K562 (cell line): ENCODE data around the gene ENO2. TPM values are rescaled to one million over a fixed set of nuclear protein-coding genes. Genes with fewer than 3 reads are reported as not detected.
A peak's percentile ranks its signal among the peaks of the same experiment; 100 is the strongest.

Experiments used
- ARID2 ChIP-seq: fragments of 450-650 bp; IDR thresholded peaks from 2 replicates; pipeline ENCODE4 v1.6.1; 2017; ENCODE audit warnings: antibody characterized with exemption, mild to moderate bottlenecking
- BCL6 ChIP-seq: fragments of 250-450 bp; sonication (Bioruptor Pico); IDR thresholded peaks from 2 replicates; pipeline ENCODE4 v1.4.0; 2020
- CEBPG ChIP-seq, 3 experiments: fragments of 200-800 bp in 1 of 3; sonication (Bioruptor generic) in 1 of 3; sonication (generic) in 1 of 3; formaldehyde crosslinking in 1 of 3; IDR thresholded peaks in 2 of 3; conservative IDR thresholded peaks in 1 of 3; 2 replicates each; pipeline versions ENCODE4 v1.6.1 to v1.8.0; 2016 to 2022; ENCODE audit warnings: missing compliant biosample characterization in 2 of 3, missing genetic modification characterization in 2 of 3, mild to moderate bottlenecking in 1 of 3, missing genetic modification reagents in 1 of 3
- DDX20 ChIP-seq: fragments of 450-650 bp; IDR thresholded peaks from 2 replicates; pipeline ENCODE4 v1.6.1; 2016; ENCODE audit warnings: missing genetic modification characterization, low read depth, mild to moderate bottlenecking, missing compliant biosample characterization, moderate library complexity
- E2F6 ChIP-seq, 2 experiments: IDR thresholded peaks; 2 replicates each; pipeline ENCODE4 v1.6.1; 2011; ENCODE audit warnings: borderline replicate concordance in 1 of 2, control low read depth in 1 of 2, low read depth in 1 of 2, low read length in 1 of 2, mild to moderate bottlenecking in 1 of 2, mixed read lengths in 1 of 2, moderate library complexity in 1 of 2; ENCODE audit not compliant: insufficient read depth in 1 of 2, insufficient read length in 1 of 2, poor library complexity in 1 of 2, severe bottlenecking in 1 of 2; ENCODE audit errors: extremely low read depth in 1 of 2
- ESRRA ChIP-seq: fragments of 450-650 bp; IDR thresholded peaks from 2 replicates; pipeline ENCODE4 v1.6.1; 2014; ENCODE audit warnings: low read depth, mild to moderate bottlenecking, moderate library complexity, borderline replicate concordance
- JUND ChIP-seq, 2 experiments: IDR thresholded peaks; 2 replicates in 1 of 2; 3 replicates in 1 of 2; pipeline ENCODE4 v1.6.1; 2011; ENCODE audit warnings: borderline replicate concordance in 2 of 2, low read depth in 2 of 2, low read length in 2 of 2, improper control_type of control experiment in 1 of 2, missing biosample characterization in 1 of 2, missing genetic modification characterization in 1 of 2, missing genetic modification reagents in 1 of 2
- MAFK ChIP-seq: IDR thresholded peaks from 2 replicates; pipeline ENCODE4 v1.6.1; 2011; ENCODE audit warnings: low read length, improper control_type of control experiment
- NR4A1 ChIP-seq, 2 experiments: fragments of 250-450 bp in 1 of 2; fragments of 450-650 bp in 1 of 2; sonication (Bioruptor Pico) in 1 of 2; IDR thresholded peaks; 2 replicates each; pipeline versions ENCODE4 v1.4.0 to v1.6.1; 2016 to 2020; ENCODE audit warnings: mild to moderate bottlenecking in 2 of 2, missing compliant biosample characterization in 1 of 2, missing genetic modification characterization in 1 of 2, moderate library complexity in 1 of 2
- PREB ChIP-seq: sonication (generic); formaldehyde crosslinking; IDR thresholded peaks from 2 replicates; pipeline ENCODE4 v1.8.1; 2023; ENCODE audit warnings: mild to moderate bottlenecking, missing genetic modification reagents
- PTRF ChIP-seq: fragments of 450-650 bp; IDR thresholded peaks from 2 replicates; pipeline ENCODE4 v1.6.1; 2016; ENCODE audit warnings: mild to moderate bottlenecking, missing genetic modification characterization, missing compliant biosample characterization
- RBBP5 ChIP-seq: fragments of 200-600 bp; sonication (generic); IDR thresholded peaks from 2 replicates; pipeline ENCODE4 v1.6.1; 2012; ENCODE audit warnings: borderline replicate concordance, mild to moderate bottlenecking, low read length, control low read depth, inconsistent platforms; ENCODE audit not compliant: insufficient read depth, poor library complexity, severe bottlenecking
- SMAD4 ChIP-seq: fragments of 250-450 bp; sonication (Bioruptor Pico); conservative IDR thresholded peaks from 2 replicates; pipeline ENCODE4 v1.8.0; 2021; ENCODE audit warnings: inconsistent platforms, mild to moderate bottlenecking, moderate library complexity
- TAF7 ChIP-seq: fragments of 450-650 bp; IDR thresholded peaks from 2 replicates; pipeline ENCODE4 v1.6.1; 2016; ENCODE audit warnings: missing genetic modification characterization, missing compliant biosample characterization
- XRCC3 ChIP-seq: fragments of 450-650 bp; IDR thresholded peaks from 2 replicates; pipeline ENCODE4 v1.6.1; 2017; ENCODE audit warnings: mild to moderate bottlenecking, moderate library complexity
- XRCC4 ChIP-seq: IDR thresholded peaks from one replicate; pipeline ENCODE4 v1.6.1; 2011; ENCODE audit not compliant: insufficient read depth, insufficient read length; ENCODE audit errors: extremely low read depth
- ZBTB2 ChIP-seq: fragments of 450-650 bp; IDR thresholded peaks from 2 replicates; pipeline ENCODE4 v1.6.1; 2016; ENCODE audit warnings: antibody characterized with exemption
- ZBTB7A ChIP-seq: IDR thresholded peaks from 2 replicates; pipeline ENCODE4 v1.6.1; 2011; ENCODE audit warnings: low read depth, mild to moderate bottlenecking, low read length, moderate library complexity, borderline replicate concordance; ENCODE audit not compliant: control insufficient read depth
- ZKSCAN8 ChIP-seq: fragments of 200-800 bp; sonication (Bioruptor generic); IDR thresholded peaks from 2 replicates; pipeline ENCODE4 v1.6.1; 2016; ENCODE audit warnings: missing genetic modification characterization, missing compliant biosample characterization
- ZNF583 ChIP-seq: fragments of 250-450 bp; sonication (Bioruptor Pico); IDR thresholded peaks from 2 replicates; pipeline ENCODE4 v1.4.0; 2020
- ZNF696 ChIP-seq: fragments of 250-450 bp; sonication (Bioruptor Pico); conservative IDR thresholded peaks from 2 replicates; pipeline ENCODE4 v1.4.0; 2020; ENCODE audit warnings: mild to moderate bottlenecking, moderate library complexity
- ZNF740 ChIP-seq, 3 experiments: fragments of 200-800 bp in 1 of 3; sonication (Bioruptor generic) in 1 of 3; sonication (generic) in 1 of 3; formaldehyde crosslinking in 1 of 3; IDR thresholded peaks; 2 replicates each; pipeline versions ENCODE4 v1.6.1 to v1.8.0; 2016 to 2022; ENCODE audit warnings: mild to moderate bottlenecking in 2 of 3, missing compliant biosample characterization in 2 of 3, missing genetic modification characterization in 2 of 3, missing genetic modification reagents in 1 of 3
- polyA plus RNA-seq, 8 experiments: library from polyadenylated mRNA; depleted of rRNA in 4 of 8; stranded (reverse) in 5 of 8; unstranded in 3 of 8; fragments of >200 nt; fragmentation: Nextera tagmentation in 2 of 8; fragmentation: Illumina TruSeq in 1 of 8; extraction: Ambion mirVana in 2 of 8; extraction: Trizol in 1 of 8; gene quantifications; 2 replicates each; pipeline versions ENCODE4 v1.2.1 to v1.2.3, GENCODE V29; 2011 to 2014; ENCODE audit warnings: inconsistent platforms in 1 of 8, missing spikeins in 1 of 8
- total RNA-seq, 7 experiments: library from RNA; depleted of rRNA in 6 of 7; stranded (reverse); fragments of >200 nt in 6 of 7; fragmentation: Illumina TruSeq in 2 of 7; extraction: Trizol in 2 of 7; gene quantifications; 2 replicates each; pipeline versions ENCODE4 v1.2.1 to v1.2.3, GENCODE V29; 2011 to 2021; ENCODE audit warnings: low replicate concordance in 1 of 7

ENO2 gene
- total and polyA plus RNA-seq, 9 of the 15 experiments (the other 6 are each of a cell fraction or from before 2014, with no cell fraction given), result 10.9 to 43.3 (median 21.0) TPM

GRCh38 chr12:6961695-6962284 lies 47.4 kb downstream of the ENO2 start (continued):
- TF ChIP-seq ZNF740 (CRISPR knock-in tag; IDR thresholded peaks at IDR 0.05) (no peak), ZNF740 (tag; IDR thresholded peaks at IDR 0.05) (no peak), PREB (CRISPR knock-in tag) (no peak), BCL6 (CRISPR knock-in tag) (no peak), CEBPG (CRISPR knock-in tag; IDR thresholded peaks at IDR 0.05) (no peak), CEBPG (tag; conservative IDR thresholded peaks at IDR 0.05 in 1 of 2, IDR thresholded peaks at IDR 0.05 in 1 of 2) (no peak), ZKSCAN8 (CRISPR knock-in tag) (no peak), ZNF583 (CRISPR knock-in tag) (no peak), RBBP5 (no peak), ZBTB7A (peak; percentile 74), XRCC4 (no peak), E2F6 (IDR thresholded peaks at IDR 0.05; ENCODE audit: borderline replicate concordance in 1 of 2, extremely low read depth in 1 of 2, insufficient read depth in 1 of 2, insufficient read length in 1 of 2, low read depth in 1 of 2, low read length in 1 of 2, poor library complexity in 1 of 2, severe bottlenecking in 1 of 2) (peak in 1 of 2 experiments; percentile 68), TAF7 (no peak), NR4A1 (CRISPR knock-in tag; IDR thresholded peaks at IDR 0.05) (no peak), NR4A1 (tag; IDR thresholded peaks at IDR 0.05) (no peak), MAFK (peak; percentile 82), ESRRA (peak; percentile 16; the same call in 1 of the 2 replicates), JUND (IDR thresholded peaks at IDR 0.05; ENCODE audit: borderline replicate concordance, low read depth, low read length) (no peak), JUND (tag; IDR thresholded peaks at IDR 0.05; ENCODE audit: borderline replicate concordance, low read depth, low read length) (no peak), PTRF (no peak), XRCC3 (no peak), SMAD4 (no peak), DDX20 (tag) (no peak), ZBTB2 (no peak), ARID2 (no peak), ZNF696 (CRISPR knock-in tag) (no peak)
